NAMALWA (cell line): ENCODE measurements around the gene PRPF4.

Experiments used
- DNase-seq: peaks from one replicate; pipeline ENCODE4 v3.0.0-alpha.2; 2015; ENCODE audit warnings: low spot score

The PRPF4 gene

GRCh38 chr9:113311961-113312360, 36.5 kb downstream of the PRPF4 start:
- DNase-seq: no peak

- no peak for DNase-seq
Observed at GRCh38 chr9:113313261-113313660, 37.8 kb downstream of the PRPF4 start.

GRCh38 chr9:113315231-113315630, 39.8 kb downstream of the PRPF4 start:
- DNase-seq: no peak

DNA sequence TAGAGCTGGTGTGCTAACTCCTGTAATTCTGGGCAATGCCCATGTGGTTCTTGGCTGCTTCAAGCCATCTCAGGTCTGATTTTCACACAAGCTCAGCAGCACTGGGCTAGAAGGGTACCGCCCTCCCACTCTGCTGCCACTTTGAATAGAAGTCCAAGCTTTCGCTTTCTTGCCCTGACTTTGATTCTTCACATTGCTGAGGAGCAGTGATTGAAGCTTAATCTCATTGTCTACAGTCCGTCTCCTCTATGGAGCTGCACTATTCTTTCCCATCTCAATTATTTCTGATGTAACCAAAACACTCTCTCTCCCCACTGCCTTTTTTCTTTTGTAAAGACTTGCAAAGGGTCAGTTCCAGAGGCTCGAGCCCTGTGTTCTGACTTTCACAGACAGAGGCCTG, 40.6 kb downstream of the PRPF4 start:
- no peak for DNase-seq

DNA sequence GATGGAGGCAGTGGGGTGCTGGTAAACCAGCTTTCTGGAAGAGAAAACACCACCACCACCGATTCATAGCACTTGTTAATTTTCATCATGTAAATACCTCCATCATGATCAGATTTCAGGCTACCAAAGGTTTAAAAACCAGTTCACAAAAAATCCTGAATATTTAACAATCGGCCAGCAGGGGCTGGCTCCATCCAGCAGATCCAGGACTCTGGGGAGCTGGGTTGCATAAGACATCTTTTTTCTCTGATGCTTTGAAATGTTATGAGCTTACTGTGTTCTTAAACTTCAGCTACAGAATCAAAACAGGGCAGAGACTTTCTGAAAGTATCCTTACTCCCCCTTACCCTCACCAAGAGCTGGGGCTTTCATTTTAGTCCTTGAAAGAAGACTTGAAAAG, 42.3 kb downstream of the PRPF4 start:
- DNase-seq: no peak

DNA sequence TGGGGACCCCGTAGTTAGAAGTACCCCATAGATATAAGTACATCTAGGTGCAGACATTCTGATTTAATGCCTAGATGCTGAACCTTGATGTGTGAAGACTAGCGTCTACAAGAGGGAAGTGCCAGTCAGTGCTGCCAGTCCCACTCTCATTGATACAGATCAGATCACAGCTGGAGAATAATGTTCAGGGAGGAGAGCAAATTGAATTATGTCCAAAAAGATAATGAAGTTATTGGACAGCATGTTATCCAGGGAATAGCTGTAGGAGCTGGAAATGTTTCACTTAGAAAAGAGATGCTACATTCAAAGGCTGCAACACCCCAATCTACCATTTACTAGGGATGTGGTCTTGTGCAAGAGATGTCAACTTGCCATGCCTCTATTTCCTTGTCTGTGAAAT, 43.6 kb downstream of the PRPF4 start:
- no peak for DNase-seq

GRCh38 chr9:113320051-113320450, 44.6 kb downstream of the PRPF4 start:
- no peak for DNase-seq

- no peak for DNase-seq
Observed at GRCh38 chr9:113322671-113323070, 47.2 kb downstream of the PRPF4 start.

- no peak for DNase-seq
Observed at GRCh38 chr9:113326230-113326629, 50.8 kb downstream of the PRPF4 start.

DNA sequence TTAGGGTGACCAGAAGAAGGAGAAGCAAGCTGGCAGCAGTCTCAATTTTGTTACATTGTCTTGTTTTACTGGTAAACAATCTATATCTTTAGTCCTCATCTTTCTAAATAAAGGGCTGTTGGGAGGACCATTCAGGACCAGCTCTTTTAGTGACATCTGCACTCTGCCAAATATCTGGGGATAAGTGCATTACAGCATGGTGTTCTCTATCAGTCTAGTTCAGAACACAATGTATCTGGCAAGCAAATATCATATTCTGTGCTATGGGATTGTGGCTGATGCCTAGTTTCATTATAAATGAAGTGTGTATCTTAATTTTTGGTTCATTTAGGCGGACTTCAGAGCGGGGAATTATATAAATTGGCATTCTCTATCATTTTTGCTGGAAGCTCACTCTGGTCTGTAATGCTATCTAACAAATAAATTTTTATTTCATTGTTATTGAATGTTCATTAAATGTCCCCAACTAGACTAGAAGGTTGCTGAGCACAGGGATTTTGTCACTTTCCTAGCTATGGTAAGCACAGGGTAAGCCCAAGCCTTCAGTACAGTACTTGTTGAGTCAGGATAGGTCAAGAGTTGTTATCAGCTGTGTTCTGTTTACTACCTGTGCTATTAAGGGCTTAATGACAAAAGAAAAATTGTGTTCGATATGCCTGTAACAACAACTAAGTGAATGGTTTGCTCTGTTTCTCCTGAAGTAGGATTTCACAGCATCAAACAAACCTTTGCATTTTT, 52.8 kb downstream of the PRPF4 start:
- DNase-seq: no peak

GRCh38 chr9:113331780-113332179, 56.3 kb downstream of the PRPF4 start:
- DNase-seq: no peak

GRCh38 chr9:113337714-113338113, 62.3 kb downstream of the PRPF4 start:
- DNase-seq: no peak

DNA sequence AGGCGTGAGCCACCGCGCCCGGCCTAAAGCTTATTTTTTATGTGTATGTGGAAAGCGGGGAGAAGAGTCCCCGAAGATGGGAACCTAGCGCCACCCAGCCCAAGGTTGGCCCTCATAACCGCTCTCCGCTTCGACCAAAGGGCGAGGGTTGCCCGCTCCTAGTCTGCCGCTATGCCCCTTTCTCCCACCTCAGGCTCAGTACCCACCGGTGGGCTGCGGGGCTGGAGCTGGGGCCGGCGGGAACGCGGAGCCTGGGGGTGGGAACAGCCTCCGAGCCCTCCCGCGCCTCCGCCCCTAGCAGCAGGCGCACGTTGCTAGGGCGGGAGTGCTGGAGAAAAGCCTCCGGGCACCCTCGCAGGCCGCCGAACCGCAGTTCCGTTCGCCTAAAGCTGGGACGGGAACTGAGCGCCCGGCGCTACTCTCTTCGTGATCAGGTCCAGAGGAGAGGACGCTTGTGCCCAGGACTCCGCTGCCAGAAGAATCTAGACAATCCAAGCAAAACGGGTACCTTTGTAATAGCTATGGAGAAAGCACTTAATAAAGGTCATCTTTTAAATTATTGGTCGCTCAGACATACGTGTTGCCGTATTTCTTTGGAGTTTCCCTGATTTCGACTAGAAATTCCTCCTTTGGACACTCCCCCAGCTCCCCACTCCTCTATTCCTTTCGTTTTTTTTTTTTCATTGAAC, 64.7 kb downstream of the PRPF4 start, which contains the start of gene WDR31:
WDR31 (minus strand) TSS at position 265 of the 689 bp plus-strand sequence. CDS start 8,253 bp downstream, outside the sequence.
- peak; percentile 81 for DNase-seq

DNA sequence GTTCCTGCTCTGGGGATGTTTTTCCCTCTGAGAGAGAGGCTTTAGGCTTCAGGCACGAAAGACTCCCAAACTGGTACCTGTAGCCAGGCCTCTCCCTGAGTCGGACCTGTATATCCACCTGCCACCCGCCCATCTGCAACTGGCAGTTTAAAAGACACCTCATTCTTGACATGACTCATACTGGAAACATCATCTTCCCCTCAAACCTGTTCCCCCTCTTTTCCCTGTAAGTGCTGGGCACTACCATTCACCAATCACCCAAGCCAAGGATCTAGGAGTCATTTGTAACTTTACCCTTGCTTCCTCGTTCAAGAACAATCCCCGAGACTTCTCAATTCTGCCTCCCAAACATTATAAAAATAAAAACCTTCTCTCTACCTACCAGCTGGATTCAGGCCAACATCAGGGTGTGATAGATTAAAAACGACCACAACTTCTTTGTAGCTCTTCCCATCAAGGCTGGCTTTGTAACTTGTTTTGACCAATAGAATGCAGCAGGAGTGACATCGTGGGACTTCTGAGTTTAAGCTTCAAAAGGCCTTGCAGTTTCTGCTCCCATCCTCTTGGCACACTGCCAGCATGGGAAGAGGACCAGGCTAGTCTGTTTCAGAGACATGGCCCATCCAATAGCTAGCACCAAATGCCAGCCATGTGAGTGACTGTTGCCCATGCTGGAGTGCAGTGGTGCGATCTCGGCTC, 66.4 kb downstream of the PRPF4 start:
- DNase-seq: peak; percentile 11
